Central memory CD8-positive, alpha-beta T cell (primary cell): ENCODE data around the gene SERPINE1.

ENCODE experiments used
- ATAC-seq: fragments of 150-1000 bp; cut with Tn5 transposase; replicated peaks from 2 replicates; pipeline ENCODE4 v1.10.0; 2022; ENCODE audit warnings: mild to moderate bottlenecking, moderate FRiP score, moderate number of reproducible peaks; ENCODE audit not compliant: poor library complexity, severe bottlenecking; ENCODE audit errors: extremely low read depth
- DNase-seq, 2 donors: peaks; one replicate each; pipeline ENCODE4 v3.0.0; 2021; ENCODE audit warnings: low spot score in 2 of 2
- H3K27ac Mint-ChIP-seq: one replicate; pipeline ENCODE4 v1.8.0; 2022; ENCODE audit warnings: low read depth, mild to moderate bottlenecking, moderate library complexity, mixed read lengths
- H3K27me3 Mint-ChIP-seq: one replicate; pipeline ENCODE4 v1.8.0; 2022; ENCODE audit warnings: mixed read lengths
- H3K36me3 Mint-ChIP-seq: one replicate; pipeline ENCODE4 v1.8.0; 2022; ENCODE audit warnings: mild to moderate bottlenecking, moderate library complexity, mixed read lengths; ENCODE audit not compliant: insufficient read depth
- H3K4me1 Mint-ChIP-seq: one replicate; pipeline ENCODE4 v1.8.0; 2022; ENCODE audit warnings: mixed read lengths
- H3K4me3 Mint-ChIP-seq: one replicate; pipeline ENCODE4 v1.8.0; 2022; ENCODE audit warnings: mild to moderate bottlenecking, moderate library complexity, mixed read lengths
- H3K9me3 Mint-ChIP-seq: one replicate; pipeline ENCODE4 v1.8.0; 2022; ENCODE audit warnings: mixed read lengths

The SERPINE1 gene

GRCh38 chr7:101174322-101174854 is 47.5 kb downstream of the SERPINE1 start:
- ATAC-seq (no peak), DNase-seq (no peak)
- Mint-ChIP-seq H3K4me3 (peak overlapping the region; percentile 43), H3K4me1 (peaks cover 47% of the 10 kb centered on the region), H3K27me3 (peaks cover 98% of the 10 kb centered on the region), H3K27ac (no peak overlapping the region), H3K9me3 (no peaks in the 10 kb centered on the region), H3K36me3 (peaks cover 14% of the 10 kb centered on the region)

- Mint-ChIP-seq H3K27me3 (peaks cover 97% of the 10 kb centered on the region), H3K4me3 (no peak overlapping the region), H3K9me3 (no peaks in the 10 kb centered on the region), H3K27ac (no peak overlapping the region), H3K36me3 (peaks cover 13% of the 10 kb centered on the region), H3K4me1 (peaks cover 42% of the 10 kb centered on the region)
- no peak for DNase-seq
- ATAC-seq = no peak
Measured at GRCh38 chr7:101175664-101176063, 48.8 kb downstream of the SERPINE1 start.

DNA sequence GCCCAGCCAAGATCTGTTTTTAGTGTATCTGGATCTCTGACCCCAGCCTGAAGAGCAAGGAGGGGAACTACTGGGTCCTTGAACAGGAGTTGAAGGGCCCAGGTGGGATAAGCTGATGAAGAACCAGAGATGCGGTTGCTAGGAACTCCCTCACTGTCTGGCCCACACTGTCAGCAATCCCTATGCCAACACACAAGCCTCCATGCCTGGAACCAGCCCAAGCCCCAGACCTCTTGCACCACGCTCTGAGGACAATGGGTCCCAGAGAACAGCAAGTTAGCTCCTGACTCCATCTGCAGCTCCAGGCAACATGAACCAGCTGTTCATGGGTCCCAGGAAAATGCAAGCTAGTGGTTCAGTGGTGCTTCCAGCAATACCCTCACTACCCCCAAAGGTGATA is 50.7 kb downstream of the SERPINE1 start:
- H3K36me3 Mint-ChIP-seq = peaks cover 2% of the 10 kb centered on the region
- no peak for ATAC-seq
- H3K4me1 Mint-ChIP-seq = peaks cover 33% of the 10 kb centered on the region
- no peak overlapping the region for H3K4me3 Mint-ChIP-seq
- no peak overlapping the region for H3K27ac Mint-ChIP-seq
- DNase-seq = no peak
- H3K27me3 Mint-ChIP-seq = peaks cover 93% of the 10 kb centered on the region
- no peaks in the 10 kb centered on the region for H3K9me3 Mint-ChIP-seq

- ATAC-seq (no peak), DNase-seq (no peak)
- Mint-ChIP-seq H3K4me3 (peak overlapping the region; percentile 16), H3K36me3 (peaks cover 2% of the 10 kb centered on the region), H3K9me3 (no peaks in the 10 kb centered on the region), H3K27me3 (peaks cover 82% of the 10 kb centered on the region), H3K4me1 (peaks cover 22% of the 10 kb centered on the region), H3K27ac (no peak overlapping the region)
Measured at GRCh38 chr7:101179117-101179516, 52.2 kb downstream of the SERPINE1 start.

GRCh38 chr7:101179713-101180112 is 52.8 kb downstream of the SERPINE1 start:
- no peak overlapping the region for H3K27ac Mint-ChIP-seq
- peaks cover 82% of the 10 kb centered on the region for H3K27me3 Mint-ChIP-seq
- ATAC-seq (no peak), DNase-seq (no peak)
- H3K4me3 Mint-ChIP-seq = no peak overlapping the region
- no peaks in the 10 kb centered on the region for H3K9me3 Mint-ChIP-seq
- H3K36me3 Mint-ChIP-seq = no peaks in the 10 kb centered on the region
- H3K4me1 Mint-ChIP-seq = peaks cover 18% of the 10 kb centered on the region

- H3K9me3 Mint-ChIP-seq = no peaks in the 10 kb centered on the region
- peak within 1 kb of the TSS; percentile 20 for H3K4me3 Mint-ChIP-seq
- ATAC-seq (no peak), DNase-seq (no peak)
- H3K27ac Mint-ChIP-seq = no peak within 1 kb of the TSS
- peaks cover 82% of the 10 kb centered on the region for H3K27me3 Mint-ChIP-seq
- no peaks in the 10 kb centered on the region for H3K36me3 Mint-ChIP-seq
- H3K4me1 Mint-ChIP-seq = peaks cover 18% of the 10 kb centered on the region
Measured at GRCh38 chr7:101180130-101180755, 53.3 kb downstream of the SERPINE1 start, which contains the start of gene NAT16. Gene NAT16 (minus strand): TSS chr7:101180293. CDS start chr7:101174807, 5,486 bp downstream.

DNA sequence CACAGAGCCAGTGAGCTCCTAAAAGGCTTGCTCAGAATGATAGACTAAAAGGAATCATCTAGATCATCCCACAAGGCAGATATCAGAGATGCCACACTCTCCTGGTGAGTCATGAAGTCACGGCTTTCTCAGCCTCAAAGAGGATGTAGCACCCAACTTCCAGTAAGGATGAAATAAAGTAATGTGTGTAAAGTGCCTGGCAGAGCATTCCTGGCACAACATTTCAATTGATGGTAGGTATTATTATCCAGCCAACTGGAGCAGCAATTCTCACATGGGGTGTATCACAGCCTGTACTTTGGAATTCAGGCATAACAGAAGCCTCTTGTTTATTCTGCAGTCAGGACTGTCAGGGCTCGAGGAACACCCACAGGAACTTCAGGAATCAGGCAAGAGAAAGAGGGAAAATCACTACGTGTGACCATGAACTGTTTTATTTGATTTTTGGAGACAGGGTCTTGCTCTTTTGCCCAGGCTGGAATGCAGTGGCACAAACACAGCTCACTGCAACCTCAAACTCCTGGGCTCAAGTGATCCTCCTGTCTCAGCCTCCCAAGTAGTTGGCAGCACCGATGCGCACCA is 58.4 kb downstream of the SERPINE1 start:
- ATAC-seq (no peak), DNase-seq (no peak)
- no peak overlapping the region for H3K27ac Mint-ChIP-seq
- H3K27me3 Mint-ChIP-seq = peaks cover 36% of the 10 kb centered on the region
- no peak overlapping the region for H3K4me3 Mint-ChIP-seq
- no peaks in the 10 kb centered on the region for H3K9me3 Mint-ChIP-seq
- peaks cover 3% of the 10 kb centered on the region for H3K36me3 Mint-ChIP-seq
- peaks cover 11% of the 10 kb centered on the region for H3K4me1 Mint-ChIP-seq

- H3K27me3 Mint-ChIP-seq = peaks cover 27% of the 10 kb centered on the region
- H3K27ac Mint-ChIP-seq = no peak overlapping the region
- no peak overlapping the region for H3K4me3 Mint-ChIP-seq
- DNase-seq (no peak), ATAC-seq (no peak)
- peaks cover 7% of the 10 kb centered on the region for H3K4me1 Mint-ChIP-seq
- no peaks in the 10 kb centered on the region for H3K9me3 Mint-ChIP-seq
- peaks cover 3% of the 10 kb centered on the region for H3K36me3 Mint-ChIP-seq
Measured at GRCh38 chr7:101186194-101186593, 59.3 kb downstream of the SERPINE1 start.

- no peak for ATAC-seq
- Mint-ChIP-seq H3K4me3 (no peak overlapping the region), H3K36me3 (peaks cover 3% of the 10 kb centered on the region), H3K27ac (no peak overlapping the region), H3K27me3 (peaks cover 24% of the 10 kb centered on the region), H3K4me1 (peaks cover 7% of the 10 kb centered on the region), H3K9me3 (no peaks in the 10 kb centered on the region)
- no peak for DNase-seq
Measured at GRCh38 chr7:101186844-101187428, 60.0 kb downstream of the SERPINE1 start.
